Right lobe of liver (tissue), 6 donors: ENCODE measurements around the gene LZTR1. TPM values are rescaled to one million over a fixed set of nuclear protein-coding genes. Genes with fewer than 3 reads are reported as not detected.

ENCODE experiments used
- ATAC-seq, 4 donors: fragments of 200-7000 bp; cut with Tn5 transposase; one replicate each; pipeline ENCODE4 v1.9.1; 2020; ENCODE audit warnings: mild to moderate bottlenecking in 4 of 4, moderate library complexity in 4 of 4
- DNase-seq, 3 donors: peaks; one replicate each; pipeline ENCODE4 v3.0.0-alpha.2; 2020
- H3K27ac ChIP-seq, 3 donors: fragments of 200-600 bp; one replicate each; pipeline ENCODE4 v1.8.0; 2022
- H3K27me3 ChIP-seq, 2 donors: fragments of 200-600 bp; one replicate each; pipeline ENCODE4 v1.8.0; 2022
- H3K36me3 ChIP-seq, 4 donors: fragments of 200-600 bp; sonication (generic) in 1 of 4; one replicate each; pipeline versions ENCODE4 v1.5.1 to v1.8.0; 2017 to 2022; ENCODE audit warnings: control low read depth in 1 of 4
- H3K4me1 ChIP-seq, 4 donors: fragments of 200-600 bp; sonication (generic) in 1 of 4; one replicate each; pipeline versions ENCODE4 v1.5.1 to v1.8.0; 2017 to 2022; ENCODE audit warnings: control low read depth in 1 of 4
- H3K4me3 ChIP-seq, 3 donors: fragments of 200-600 bp; one replicate each; pipeline ENCODE4 v1.8.0; 2022
- H3K9me3 ChIP-seq, 4 donors: fragments of 200-600 bp; sonication (generic) in 1 of 4; one replicate each; pipeline versions ENCODE4 v1.5.1 to v1.8.0; 2017 to 2022; ENCODE audit warnings: control low read depth in 1 of 4
- CTCF ChIP-seq, 4 donors: fragments of 200-600 bp in 3 of 4; fragments of 450-650 bp in 1 of 4; IDR thresholded peaks; one replicate each; pipeline versions ENCODE4 v1.5.1 to v1.8.0; 2016 to 2022; ENCODE audit warnings: antibody characterized with exemption in 4 of 4, mild to moderate bottlenecking in 2 of 4
- POLR2A ChIP-seq: fragments of 450-650 bp; IDR thresholded peaks from one replicate; pipeline ENCODE4 v1.6.1; 2017; ENCODE audit warnings: antibody characterized with exemption, mild to moderate bottlenecking
- WGBS: methylation state at CpG from one replicate; pipeline ENCODE4 v1.1.6; 2018; ENCODE audit warnings: low coverage, low lambda C conversion rate; ENCODE audit not compliant: insufficient coverage; ENCODE audit errors: missing lambda C conversion rate; 5-methylcytosine and 5-hydroxymethylcytosine counted together
- intact Hi-C, 2 donors: fragments of 100-400 bp; cut with DNase I; formaldehyde crosslinking; loops; one replicate each; pipeline versions ENCODE4 v1.11.2 to v1.14.1; 2022
- total RNA-seq, 6 experiments: library from RNA; depleted of rRNA in 2 of 6; stranded (reverse); fragments of >200 nt in 2 of 6; fragmentation: NEBNext Ultra II Directional in 3 of 6; extraction: Animal tissue kit (Norgen Biotek cat#: 25700) in 3 of 6; gene quantifications; one replicate each; pipeline versions ENCODE4 v1.1.0 to v1.2.4, GENCODE V29; 2016 to 2023
- donor health status: DM: no; HTN: yes; CAD: no.
- donor health status: DM: no; HTN: no; CAD: no.
- donor health status: DM: no; HTN: no; CAD: no.
- donor health status: DM: no; HTN: yes; CAD: no.
- donor health status: DM: no; HTN: yes; CAD: no.

The LZTR1 gene
- total RNA-seq, 6 experiments from 2014 or later: 22.7 to 33.3 (median 27.0) TPM

GRCh38 chr22:20965888-20966855 is 15.9 kb upstream of the LZTR1 start:
- no peak overlapping the region for H3K4me3 ChIP-seq
- ATAC-seq: peak in 1 of 4 donors; percentile 5
- no peaks in the 10 kb centered on the region for H3K36me3 ChIP-seq
- TF ChIP-seq POLR2A (no peak), CTCF (IDR thresholded peaks at IDR 0.05) (no peak)
- H3K27ac ChIP-seq: no peak overlapping the region
- H3K27me3 ChIP-seq: no peaks in the 10 kb centered on the region
- DNase-seq: no peak
- intact Hi-C loops: no loop called here
- peaks cover 0 to 5% (median 0%) of the 10 kb centered on the region in 4 donors for H3K4me1 ChIP-seq
- H3K9me3 ChIP-seq: no peaks in the 10 kb centered on the region
- 80% methylated on average over 4 of the region's 13 CpGs for WGBS

GRCh38 chr22:20966883-20967696 is 15.0 kb upstream of the LZTR1 start, which contains the start of gene AIFM3:
TSS of gene AIFM3 (plus strand) at chr22:20967255. CDS start at chr22:20967945, 690 bp downstream.
- WGBS: 79% methylated on average over 10 of the region's 22 CpGs
- peaks cover 0 to 5% (median 0%) of the 10 kb centered on the region in 4 donors for H3K4me1 ChIP-seq
- ATAC-seq (no peak), DNase-seq (no peak)
- H3K4me3 ChIP-seq: no peak within 1 kb of the TSS
- intact Hi-C loops: no loop called here
- H3K9me3 ChIP-seq: no peaks in the 10 kb centered on the region
- TF ChIP-seq CTCF (IDR thresholded peaks at IDR 0.05) (no peak), POLR2A (no peak)
- H3K27ac ChIP-seq: no peak within 1 kb of the TSS
- no peaks in the 10 kb centered on the region for H3K36me3 ChIP-seq
- no peaks in the 10 kb centered on the region for H3K27me3 ChIP-seq

GRCh38 chr22:20967697-20968211 is 14.3 kb upstream of the LZTR1 start:
- DNase-seq (no peak), ATAC-seq (no peak)
- no peak overlapping the region for H3K4me3 ChIP-seq
- H3K9me3 ChIP-seq: no peaks in the 10 kb centered on the region
- intact Hi-C loops: no loop called here
- no peaks in the 10 kb centered on the region for H3K36me3 ChIP-seq
- WGBS: 61% methylated on average over 11 of the region's 19 CpGs
- TF ChIP-seq POLR2A (no peak), CTCF (IDR thresholded peaks at IDR 0.05) (no peak)
- no peak overlapping the region for H3K27ac ChIP-seq
- H3K27me3 ChIP-seq: no peaks in the 10 kb centered on the region
- H3K4me1 ChIP-seq: peaks cover 0 to 5% (median 0%) of the 10 kb centered on the region in 4 donors

GRCh38 chr22:20968281-20968977 is 13.7 kb upstream of the LZTR1 start:
- TF ChIP-seq CTCF (IDR thresholded peaks at IDR 0.05): no peak
- no peak for TF ChIP-seq POLR2A
- Histone ChIP-seq H3K36me3 (no peaks in the 10 kb centered on the region), H3K27me3 (no peaks in the 10 kb centered on the region), H3K27ac (no peak overlapping the region), H3K4me3 (no peak overlapping the region), H3K9me3 (no peaks in the 10 kb centered on the region), H3K4me1 (peaks cover 0 to 5% (median 0%) of the 10 kb centered on the region in 4 donors)
- no peak for DNase-seq
- intact Hi-C loops: no loop called here
- 100% methylated on average over 1 of the region's 7 CpGs for WGBS
- peak in 3 of 4 donors; percentile 18 to 48 (median 23) for ATAC-seq
